HTERT RPE-1 (cell line): ENCODE measurements around the gene GPR153.
"Not testable (repeated sequence)": the region's sequence is repeated elsewhere in the genome, so short reads cannot be mapped to it uniquely, and the experiment has no call there.

Source experiments
- in situ Hi-C: fragments of 300-500 bp; cut with MboI; formaldehyde crosslinking; loops from 4 replicates; pipeline ENCODE4 v1.14.3; 2020; ENCODE audit warnings: low sequenced_read_pairs

Gene GPR153

GRCh38 chr1:6235296-6235677 is 25.6 kb downstream of the GPR153 start:
- in situ Hi-C loops, result no loop called here

DNA sequence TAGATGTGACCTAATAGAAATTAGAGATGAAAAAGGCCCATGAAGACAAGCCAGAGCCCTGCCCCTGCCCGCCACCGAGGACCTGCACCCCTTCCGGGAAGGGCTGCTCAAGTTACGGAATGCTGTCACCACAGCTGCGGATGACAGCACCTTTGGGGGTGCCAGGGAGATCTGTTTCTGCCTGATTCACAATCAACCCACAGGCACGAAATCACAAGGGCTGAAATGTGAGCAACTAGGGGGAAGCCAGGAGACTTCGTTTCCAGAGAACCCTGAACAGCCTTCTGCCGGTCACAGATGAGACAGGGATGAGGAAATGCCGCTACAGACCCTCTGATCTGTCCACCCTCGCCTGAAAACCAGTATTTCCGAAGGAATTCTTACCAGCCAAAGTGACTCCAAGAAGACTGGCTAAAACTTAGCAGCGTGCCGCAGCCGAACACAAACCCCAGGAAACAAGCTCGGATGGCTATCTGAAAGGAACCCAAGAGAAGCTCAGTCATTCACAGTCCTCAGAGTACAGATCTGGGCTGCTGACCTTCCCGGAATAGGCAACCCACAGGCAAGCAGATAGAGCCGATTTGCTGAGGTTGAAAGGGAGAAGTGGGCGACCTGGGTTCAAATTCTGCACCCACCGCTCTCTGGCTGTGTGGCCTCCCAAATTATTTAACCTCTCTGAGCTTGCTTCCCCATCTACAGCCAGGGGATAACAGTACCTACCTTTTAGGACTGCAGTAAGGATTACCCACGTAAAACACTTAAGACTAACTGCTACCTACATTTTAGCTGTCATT is 26.2 kb downstream of the GPR153 start:
- in situ Hi-C loops, result no loop called here

DNA sequence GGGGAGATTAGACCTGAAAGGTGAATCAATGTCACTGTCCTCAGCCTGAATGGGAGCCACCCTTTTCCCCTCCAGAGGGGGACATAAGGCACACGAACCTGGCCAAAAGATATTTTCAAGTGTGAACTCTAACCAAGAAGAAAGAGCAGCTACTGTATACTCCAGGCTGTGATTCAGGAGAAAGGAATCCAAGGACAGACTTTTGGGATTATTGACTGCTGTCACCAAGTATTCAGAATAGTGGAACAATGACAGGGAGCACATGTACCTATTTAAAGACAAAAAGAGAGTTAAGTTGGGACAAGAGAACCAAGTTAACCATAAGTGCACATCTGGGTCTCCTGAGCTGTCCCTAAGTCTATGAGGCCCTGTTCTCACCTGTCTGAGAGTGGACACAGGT is 27.5 kb downstream of the GPR153 start:
- in situ Hi-C loops, result no loop called here

GRCh38 chr1:6225651-6226050 is 35.2 kb downstream of the GPR153 start:
- in situ Hi-C loops, result no loop called here

- in situ Hi-C loops, result no loop called here
These were observed 36.2 kb downstream of the GPR153 start for GRCh38 chr1:6224718-6225117.

DNA sequence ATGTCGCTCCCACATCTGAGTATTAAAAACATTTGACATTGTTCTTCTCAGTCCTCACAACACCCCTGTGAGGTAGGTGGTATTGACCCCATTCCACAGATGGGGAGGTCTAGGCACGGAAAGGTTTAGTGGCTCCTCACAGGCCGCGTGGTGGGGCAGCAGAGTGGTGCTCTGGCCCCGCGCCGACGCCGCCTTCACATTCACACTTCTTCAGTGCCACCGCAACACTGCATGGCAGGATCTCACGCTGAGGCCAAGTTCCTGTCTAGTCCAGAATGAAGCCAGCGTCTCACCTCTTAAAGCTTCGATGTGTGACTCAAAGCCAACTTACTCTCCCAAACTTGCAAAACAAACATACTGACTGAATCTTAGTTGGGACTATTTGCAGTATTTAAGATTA is 37.3 kb downstream of the GPR153 start:
- in situ Hi-C loops, result no loop called here

DNA sequence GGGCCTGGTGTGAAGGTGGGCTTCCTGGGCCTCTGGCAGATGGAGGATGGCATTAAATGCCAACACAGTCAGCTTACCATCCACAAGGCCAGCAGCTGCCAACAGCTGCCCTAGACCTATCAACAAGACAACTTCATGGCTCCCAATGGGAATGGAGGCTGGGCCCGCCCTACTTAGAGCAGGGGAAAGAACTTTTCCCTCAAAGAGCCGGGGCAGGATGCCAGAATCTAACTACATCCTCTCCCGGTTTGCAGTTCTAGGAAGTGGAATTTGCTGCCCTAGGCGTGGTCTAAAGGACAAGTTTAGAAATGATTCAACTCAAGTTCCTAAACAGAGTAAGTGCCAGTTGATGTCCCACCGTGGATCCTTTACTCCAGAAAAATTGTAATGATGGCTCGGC is 38.3 kb downstream of the GPR153 start:
- in situ Hi-C loops, result no loop called here

- in situ Hi-C loops, result no loop called here
These were observed 39.6 kb downstream of the GPR153 start for GRCh38 chr1:6221210-6221784.

GRCh38 chr1:6220236-6220635 is 40.7 kb downstream of the GPR153 start:
- in situ Hi-C loops, result no loop called here

- in situ Hi-C loops, result not testable (repeated sequence)
These were observed 41.3 kb downstream of the GPR153 start for GRCh38 chr1:6219641-6220040.

- in situ Hi-C loops, result no loop called here
These were observed 42.3 kb downstream of the GPR153 start for GRCh38 chr1:6218375-6219164.

- in situ Hi-C loops, result no loop called here
These were observed 48.5 kb downstream of the GPR153 start for GRCh38 chr1:6212193-6212959.

DNA sequence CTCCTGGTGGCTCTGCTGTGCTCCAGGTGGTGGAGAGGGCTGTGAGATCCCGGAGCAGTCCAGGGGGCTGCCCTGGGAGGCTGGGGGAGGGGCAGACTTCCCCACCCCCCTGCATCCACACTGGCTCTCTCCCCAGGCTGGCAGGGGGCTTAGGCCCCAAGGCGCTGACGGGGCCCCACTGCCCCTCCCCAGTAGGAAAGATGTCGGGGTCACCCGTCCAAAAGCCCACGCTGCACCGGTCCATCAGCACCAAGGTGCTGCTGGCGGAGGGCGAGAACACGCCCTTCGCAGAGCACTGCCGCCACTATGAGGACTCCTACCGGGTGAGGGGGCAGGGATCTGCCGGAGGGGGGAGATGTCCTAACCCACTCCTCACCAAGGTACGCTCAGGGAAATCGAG is 49.2 kb downstream of the GPR153 start:
- in situ Hi-C loops, result no loop called here

- in situ Hi-C loops, result no loop called here
These were observed 50.1 kb downstream of the GPR153 start for GRCh38 chr1:6210591-6211355.

GRCh38 chr1:6209661-6210580 is 51.0 kb downstream of the GPR153 start:
- in situ Hi-C loops, result no loop called here

DNA sequence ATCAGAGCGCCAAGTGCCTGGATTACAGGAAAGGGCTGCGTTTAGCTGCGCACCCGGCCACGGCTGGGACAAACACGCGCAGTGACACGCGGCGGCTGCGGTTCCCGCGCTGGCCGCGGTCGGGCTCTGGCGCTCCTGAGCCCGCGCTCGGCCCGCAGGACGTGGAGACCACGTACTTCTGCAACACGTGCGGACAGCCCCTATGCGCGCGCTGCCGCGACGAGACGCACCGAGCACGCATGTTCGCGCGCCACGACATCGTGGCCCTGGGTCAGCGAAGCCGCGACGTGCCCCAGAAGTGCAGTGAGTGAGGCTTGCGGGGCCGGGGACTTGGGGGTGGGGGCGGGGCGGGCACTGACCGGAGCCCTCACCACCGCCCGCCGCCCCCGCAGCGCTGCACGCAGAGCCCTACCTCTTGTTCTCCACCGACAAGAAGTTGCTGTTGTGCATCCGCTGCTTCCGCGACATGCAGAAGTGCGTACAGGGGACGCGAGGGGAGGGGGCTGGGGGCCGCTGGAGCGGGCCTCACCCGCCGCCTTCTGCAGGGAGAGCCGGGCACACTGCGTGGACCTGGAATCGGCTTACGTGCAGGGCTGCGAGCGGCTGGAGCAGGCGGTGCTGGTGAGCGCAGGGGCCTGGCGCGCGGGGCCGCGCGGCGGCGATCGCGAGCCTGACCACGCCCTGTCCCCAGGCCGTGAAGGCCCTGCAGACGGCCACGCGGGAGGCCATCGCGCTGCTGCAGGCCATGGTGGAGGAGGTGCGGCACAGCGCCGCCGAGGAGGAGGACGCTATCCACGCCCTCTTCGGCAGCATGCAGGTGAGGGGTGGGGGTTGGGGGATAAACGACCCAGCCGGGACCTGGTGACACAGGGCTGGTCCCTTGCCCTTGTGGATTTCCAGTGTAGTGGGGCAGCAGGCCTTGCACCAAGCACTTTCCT is 51.9 kb downstream of the GPR153 start:
- in situ Hi-C loops, result no loop called here

GRCh38 chr1:6207921-6208320 is 53.0 kb downstream of the GPR153 start:
- in situ Hi-C loops, result no loop called here
